GM12892 (cell line): ENCODE measurements around the gene FRAS1.

Experiments used
- POLR2A ChIP-seq: IDR thresholded peaks from 2 replicates; pipeline ENCODE4 v1.6.1; 2011; ENCODE audit warnings: low read depth, low read length, control low read depth
- POLR2AphosphoS5 ChIP-seq: IDR thresholded peaks from 2 replicates; pipeline ENCODE4 v1.6.1; 2011; ENCODE audit warnings: low read depth, low read length, control low read depth
- TAF1 ChIP-seq: IDR thresholded peaks from 2 replicates; pipeline ENCODE4 v1.6.1; 2011; ENCODE audit warnings: low read depth, mild to moderate bottlenecking, control low read depth, low read length, borderline replicate concordance

GRCh38 chr4:78136109-78137081 lies 79.3 kb downstream of the FRAS1 start:
- TF ChIP-seq TAF1: no peak
- no peak for TF ChIP-seq POLR2A
- no peak for TF ChIP-seq POLR2AphosphoS5
